GM18520 (cell line): ENCODE data around the gene PACSIN2.

Experiments used
- ATAC-seq: cut with Tn5 transposase; IDR thresholded peaks from one replicate; pipeline ENCODE4 v1.9.1; 2021; ENCODE audit not compliant: unreplicated experiment

Gene PACSIN2

DNA sequence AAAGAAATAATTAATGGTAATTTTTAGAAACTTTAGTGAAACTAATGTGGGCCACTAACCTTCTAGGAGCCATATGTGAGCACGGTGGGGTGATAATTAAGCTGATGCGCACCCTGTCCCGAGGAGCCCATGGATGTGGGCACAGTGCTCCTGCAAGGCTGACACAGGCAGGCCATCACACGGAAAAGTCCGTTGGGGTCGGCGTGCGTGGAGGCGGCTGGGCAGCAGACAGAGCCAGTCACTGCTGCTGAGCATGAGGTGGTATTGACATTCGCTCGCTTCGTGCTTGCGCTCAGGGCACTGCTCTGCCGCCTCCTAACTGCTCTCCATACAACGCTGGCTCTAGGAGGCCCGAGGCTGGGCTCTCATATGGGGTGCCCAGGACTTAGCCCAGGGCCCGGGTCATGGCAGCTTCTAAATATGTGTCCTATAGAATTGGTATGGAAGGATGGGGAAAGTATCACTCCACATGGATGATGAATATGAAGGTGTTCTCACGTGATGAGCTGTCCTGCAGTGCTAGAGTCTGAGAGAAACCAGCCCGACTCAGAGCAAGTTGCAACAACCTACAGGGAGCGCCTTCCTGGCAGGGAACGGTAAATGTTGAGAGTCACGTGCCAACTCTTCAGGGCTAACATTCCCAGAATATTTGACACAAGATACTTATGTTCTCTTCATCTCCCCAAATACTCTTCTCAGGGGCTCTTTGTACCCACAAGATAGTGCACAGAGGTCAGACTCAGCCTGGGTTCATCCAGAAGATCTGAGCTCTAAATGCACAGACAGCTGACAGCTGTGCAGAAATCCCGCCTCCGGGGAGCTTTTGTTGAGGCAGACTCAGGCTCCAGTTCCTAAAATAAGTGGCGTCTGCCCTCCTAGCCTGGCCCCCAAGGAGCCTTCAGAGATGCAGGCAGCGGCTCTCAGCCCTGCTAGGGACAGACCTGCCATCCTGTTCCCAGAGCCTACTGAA, 107.3 kb downstream of the PACSIN2 start:
- no peak for ATAC-seq

DNA sequence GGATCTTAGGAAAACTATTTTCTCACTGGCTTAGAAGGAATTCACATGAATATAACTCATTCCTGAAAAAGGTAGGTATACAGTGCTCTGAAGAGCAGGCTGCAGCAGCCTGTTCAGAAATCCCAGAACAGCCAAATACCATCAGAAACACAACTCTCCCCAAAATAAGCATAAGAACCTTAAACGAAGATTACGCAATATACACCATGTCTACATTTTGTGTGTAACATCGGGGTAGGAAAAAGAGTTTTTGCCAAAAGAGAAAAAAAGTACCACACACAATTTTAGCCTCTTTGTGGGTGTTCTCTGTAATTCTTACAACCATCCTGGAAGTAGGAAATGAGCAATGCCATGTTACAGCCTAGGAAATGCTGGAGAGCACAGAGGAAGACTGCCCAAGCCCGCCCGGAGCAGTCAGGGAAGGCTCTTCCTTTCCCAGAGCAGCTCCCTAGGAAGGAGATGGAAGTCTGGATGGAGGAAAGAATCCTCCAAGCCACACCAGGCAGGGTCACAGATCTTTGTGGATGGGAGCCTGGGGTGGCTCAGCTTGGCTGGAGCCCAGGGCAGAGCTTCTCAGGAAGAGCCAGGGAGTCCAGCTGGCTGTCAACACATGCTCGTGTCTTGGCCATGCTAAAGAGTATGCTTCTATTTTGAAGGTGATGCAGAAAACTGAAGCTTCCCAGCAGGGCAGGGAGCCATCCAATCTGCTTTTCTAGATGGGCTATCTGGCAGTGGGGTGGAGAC, 108.2 kb downstream of the PACSIN2 start:
- ATAC-seq = no peak

DNA sequence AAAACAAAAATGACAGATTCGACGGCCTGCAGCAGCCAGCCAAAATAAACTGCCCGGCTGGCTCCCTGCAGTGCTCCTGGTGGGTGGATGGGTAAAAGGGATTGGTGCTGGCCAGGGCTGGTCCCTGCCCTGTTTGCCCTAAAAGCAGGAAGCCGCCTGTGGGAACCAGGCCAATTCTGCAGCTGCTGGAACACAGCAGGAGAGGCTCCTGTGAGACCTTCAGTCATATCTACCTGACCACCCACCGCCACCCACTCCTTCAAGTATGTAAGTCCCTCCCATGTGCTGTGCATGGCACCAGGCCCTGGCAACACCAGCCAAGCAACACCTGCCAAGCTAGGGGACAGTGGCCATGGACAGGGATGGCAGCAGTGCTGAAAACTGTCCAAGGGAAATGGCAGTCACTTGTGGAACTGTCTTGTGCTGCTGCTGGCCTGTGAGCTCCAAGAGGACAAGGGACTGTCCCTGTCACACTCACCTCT, 109.2 kb downstream of the PACSIN2 start:
- no peak for ATAC-seq

DNA sequence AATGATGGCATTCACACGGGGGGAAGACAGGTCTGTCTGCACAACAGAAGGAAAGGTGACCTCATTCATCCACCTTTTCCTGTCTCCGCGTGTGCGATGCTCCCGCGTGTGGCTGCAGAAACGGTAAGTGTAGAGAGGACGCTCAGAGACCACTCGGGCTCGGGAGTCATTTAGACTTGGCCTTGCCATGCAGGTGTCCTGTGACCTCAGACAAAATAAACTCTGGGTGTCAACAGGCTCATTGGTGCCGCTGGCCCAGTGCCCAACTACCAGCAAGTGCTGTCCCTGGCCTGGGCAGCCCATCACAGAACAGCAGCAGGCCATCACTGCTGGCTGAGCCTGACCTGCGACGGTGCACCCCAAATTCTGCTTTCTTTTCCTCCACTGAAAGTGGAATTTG, 109.7 kb downstream of the PACSIN2 start:
- ATAC-seq = no peak

DNA sequence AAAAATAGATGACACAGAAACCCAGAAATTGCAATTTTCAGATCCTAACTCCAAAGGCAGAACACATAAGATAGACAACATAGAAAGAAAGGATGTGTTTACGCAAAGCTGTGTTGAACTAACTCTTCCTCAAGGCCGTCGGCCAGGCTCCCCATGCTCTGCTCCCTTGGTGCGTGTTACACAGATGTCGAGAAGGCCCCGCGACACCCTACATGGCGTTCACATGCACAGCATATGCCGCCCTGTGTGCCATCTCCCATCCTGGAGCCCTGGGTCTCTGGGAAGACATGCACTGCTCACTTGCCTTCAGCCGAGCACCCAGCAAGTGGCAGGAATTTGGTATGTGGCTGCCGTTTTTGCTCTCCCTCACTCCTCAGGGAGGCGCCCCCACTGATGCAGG, 110.9 kb downstream of the PACSIN2 start:
- no peak for ATAC-seq

DNA sequence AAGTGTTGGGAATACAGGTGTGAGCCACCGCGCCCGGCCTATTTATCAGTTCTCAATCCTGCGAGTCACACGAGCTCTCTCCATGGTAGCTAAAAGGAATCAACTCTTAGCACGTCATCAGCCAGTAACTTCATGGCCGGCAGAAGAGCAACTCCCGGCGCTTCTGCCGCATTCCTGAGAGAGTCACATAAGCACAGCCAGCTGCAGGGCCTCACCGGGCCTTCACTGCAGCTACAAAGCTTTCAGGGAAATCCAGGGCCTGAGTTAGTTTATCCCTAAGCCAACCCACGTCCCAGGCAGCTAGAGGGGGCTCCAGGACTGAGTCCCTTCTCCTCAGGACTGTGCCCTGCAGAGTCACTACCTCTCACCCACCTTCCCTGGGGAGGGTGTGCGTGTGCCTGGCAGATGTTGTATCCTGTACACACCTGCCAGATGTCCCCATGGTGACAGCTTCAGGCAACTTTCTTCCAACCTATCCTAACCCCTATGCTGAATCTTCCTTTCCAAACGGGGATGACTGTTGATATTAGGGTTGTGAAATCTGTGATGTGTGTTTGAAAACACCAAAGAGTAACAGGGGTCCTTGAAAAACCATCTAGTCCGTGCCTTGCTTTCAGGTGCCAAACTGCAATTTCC, 112.0 kb downstream of the PACSIN2 start:
- ATAC-seq = no peak

DNA sequence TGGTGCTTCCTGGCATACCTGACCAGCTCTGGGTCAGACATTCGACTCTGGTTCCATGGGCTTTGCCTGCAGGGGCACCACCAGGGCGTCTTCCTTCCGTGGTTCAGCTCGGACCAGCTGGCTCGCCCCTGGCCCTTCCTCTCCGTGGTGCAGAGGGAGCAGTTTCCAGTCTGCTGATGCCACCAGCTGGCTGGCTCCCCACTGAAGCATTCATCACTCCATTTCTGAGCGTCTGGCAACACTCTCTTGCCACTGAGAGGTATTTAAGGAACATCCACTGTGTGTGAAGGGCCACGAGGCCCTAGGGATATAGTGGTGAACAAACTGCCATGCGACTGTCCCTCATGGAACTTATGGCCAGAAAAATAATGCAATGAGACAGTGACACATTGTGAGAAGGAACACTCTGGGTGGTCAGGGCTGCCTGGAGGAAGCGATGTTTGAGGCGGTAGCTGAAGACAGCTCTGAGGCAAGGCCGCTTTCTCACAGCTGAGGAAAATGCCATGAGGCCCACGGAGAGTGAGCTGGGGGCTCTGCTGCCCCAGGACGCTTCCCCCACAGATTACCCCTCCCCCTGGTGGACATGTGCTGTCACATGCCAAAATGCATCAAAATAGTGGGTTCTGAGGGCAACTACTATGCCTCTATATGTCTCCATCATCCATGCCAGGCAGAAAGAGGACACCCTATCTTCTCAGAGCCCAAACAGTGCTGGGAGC, 113.0 kb downstream of the PACSIN2 start:
- ATAC-seq = no peak

DNA sequence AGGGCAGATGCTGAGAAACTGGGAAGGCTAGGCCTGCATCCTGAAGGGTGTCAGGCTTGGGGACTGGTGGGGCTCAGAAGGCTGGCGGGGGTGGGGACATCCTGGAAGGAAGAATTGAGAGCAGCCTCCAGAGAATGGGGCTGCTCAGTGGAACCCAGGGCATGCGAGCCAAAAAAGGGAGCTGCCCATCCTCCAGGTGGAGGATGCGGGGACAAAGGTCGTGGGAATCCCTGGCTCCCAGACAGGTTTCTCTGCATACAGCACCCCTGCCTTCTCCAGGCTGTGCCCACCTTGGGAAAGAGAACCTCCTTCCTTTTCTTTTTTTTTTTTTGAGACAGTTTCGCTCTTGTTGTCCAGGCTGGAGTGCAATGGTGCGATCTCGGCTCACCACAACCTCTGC, 117.0 kb downstream of the PACSIN2 start:
- ATAC-seq = no peak

DNA sequence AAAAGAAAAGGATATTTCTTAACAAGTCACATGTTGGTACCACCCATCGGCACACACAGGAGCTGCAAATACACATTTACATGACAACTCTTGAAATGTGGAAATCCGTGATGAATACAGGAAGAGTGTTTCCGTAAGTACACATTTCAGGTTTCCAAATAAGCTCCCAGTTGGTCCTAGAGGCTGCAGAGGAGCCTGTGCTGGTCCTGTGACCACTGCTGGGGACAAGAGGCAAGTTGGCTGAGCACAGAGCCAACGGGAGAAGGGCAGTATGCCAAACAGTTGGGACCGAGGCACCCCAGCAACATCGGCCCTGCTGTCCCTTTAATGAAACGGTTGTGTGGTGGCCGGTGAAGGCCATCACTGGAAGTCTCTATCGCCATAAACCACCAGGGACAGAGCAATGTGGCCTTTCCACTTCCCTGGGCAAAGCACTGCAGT, 119.4 kb downstream of the PACSIN2 start:
- ATAC-seq = no peak

DNA sequence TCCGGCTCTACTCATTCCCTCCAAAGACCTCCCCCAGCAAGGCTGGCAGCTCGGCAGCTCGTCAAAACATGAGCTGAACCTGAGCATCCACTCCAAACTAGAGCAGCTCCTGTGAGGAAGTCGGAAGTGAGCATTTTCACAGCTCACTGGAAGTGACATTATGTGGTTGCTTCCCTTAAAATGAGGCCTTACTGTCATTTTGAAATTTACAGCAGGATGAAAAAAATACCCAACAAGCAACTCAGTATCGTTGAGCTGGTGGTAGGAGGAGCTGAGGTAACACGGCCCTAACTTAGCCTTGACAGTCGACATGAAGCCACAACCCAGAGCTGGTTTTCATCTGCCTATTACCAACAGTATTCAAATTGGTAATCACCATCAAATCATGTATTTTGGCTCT, 119.9 kb downstream of the PACSIN2 start:
- no peak for ATAC-seq

DNA sequence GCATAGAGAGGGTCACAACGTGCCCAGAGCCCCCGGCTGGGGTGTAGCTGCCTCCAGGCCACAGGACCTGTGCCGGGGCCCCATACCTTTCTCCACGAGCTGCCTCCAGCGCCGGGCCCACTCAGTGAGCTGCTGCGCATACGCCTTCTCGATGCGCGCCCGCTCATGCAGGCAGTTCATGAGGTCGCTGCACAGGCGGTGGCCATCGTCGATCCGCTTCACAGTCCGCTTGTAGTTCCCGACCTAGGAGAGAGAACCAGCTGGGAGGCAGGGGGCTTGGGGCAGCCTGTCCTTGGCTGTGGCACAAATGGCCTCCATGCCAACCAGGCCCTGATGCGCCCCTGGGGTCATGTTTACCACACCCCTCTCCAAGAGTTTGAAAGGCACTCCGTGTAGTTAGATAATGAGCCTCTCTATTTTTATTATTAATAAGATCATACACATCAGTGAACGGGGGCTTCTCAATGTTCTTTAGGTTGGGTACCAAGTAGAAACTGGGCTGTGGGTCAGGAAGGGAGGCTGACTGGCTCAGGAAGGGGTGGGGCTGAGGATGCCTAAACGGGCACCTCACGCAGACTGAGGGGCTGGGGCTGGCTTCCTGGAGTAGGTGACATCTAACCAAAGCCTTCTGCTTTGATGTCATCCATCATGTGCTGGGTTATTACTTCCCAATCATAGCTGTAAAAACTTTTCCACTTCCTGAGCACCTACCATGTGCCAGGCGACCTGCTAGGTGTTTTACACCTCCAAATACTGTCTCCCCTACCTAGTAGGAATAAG, 121.4 kb downstream of the PACSIN2 start:
- no peak for ATAC-seq

DNA sequence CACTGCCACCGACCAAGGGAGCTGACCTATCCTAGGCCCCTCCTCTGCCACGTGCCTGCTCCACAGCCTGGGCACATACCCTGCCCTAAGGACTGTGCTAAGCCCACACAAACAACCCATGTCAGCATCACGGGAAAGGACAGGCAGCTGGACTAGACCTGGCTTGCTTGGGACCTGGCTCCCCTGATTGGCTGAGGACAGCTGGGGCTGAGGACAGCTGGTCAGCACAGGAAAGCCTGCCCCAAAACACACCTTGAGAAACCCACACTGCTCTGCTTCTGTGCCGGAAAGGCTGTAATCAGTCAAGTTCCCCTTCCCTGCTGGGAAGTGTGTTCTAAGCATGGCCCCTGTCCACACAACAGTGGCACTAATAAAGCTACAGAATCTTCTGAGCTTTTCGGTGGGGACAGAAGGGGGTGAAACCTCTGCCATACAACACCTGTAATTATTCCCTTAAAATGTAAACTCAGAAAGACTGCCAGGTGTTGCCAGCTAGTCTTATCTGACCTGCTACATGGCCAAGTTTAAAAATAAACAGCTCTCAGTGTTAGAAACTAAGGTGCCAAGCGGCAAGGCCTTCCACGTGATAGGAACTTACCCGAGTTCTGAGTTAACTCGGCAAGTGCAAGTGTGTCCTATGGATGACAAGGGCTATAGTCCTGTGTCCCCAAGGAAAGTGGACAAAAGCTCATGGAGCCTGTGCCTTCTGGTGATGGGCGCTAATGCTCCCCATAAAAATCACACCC, 122.2 kb downstream of the PACSIN2 start:
- ATAC-seq = no peak

DNA sequence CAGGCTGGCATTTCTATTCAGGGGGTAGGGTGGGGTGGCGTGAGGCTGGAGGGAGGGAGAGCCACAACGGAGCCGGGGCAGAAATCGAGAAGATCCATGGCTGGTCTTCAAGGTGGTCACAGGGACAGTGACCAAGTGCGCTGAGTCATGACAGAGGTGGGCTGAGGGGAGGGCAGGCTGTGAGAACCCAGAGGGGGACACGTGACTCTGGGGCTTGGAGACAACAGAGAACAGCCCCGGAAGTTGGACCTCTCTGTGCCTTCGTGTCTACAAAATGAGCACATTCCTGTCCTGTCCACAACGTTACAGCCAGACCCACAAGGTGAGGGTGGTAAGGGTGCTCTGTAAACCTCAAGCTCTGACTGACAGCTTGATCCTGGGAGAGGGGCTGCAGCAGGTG, 122.8 kb downstream of the PACSIN2 start:
- ATAC-seq = no peak

DNA sequence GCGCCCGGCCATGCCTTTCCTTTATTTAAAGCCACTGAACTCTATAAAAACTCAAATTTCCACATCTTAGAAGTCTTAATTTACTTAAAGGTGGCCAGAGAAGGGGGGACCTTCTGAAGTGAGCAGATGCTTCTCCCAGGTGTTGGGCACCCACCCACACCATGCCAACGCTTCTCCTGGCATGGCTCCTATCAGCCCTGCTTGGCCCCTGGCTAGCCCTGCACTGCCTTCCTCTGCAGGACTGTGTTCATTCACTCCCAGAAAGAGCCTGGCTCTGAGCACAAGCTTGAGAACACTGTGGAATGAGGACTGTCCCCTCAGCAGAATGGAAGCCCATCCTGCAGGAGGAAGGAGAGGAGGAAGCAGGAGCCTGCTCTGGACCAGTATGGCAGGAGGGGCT, 123.3 kb downstream of the PACSIN2 start:
- no peak for ATAC-seq

DNA sequence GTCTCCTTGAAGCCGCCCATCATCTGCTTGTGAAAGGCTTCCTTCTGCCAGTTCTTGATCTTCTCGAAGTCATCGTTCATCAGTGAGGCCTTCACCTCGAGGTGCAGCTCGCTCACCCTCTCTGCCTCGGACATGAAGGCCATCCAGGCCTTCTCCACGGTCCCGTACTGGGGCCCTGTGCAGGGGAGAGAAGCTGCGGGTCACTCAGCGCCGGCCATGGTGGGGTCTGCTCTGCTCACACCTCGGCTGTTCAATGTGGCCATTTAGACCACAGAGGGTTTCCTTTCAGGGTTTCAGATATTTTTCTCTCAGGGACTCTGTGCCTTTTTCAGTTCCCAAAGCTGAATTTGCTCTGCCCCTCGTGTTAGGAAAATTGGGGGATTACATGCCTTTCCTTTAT, 123.9 kb downstream of the PACSIN2 start:
- ATAC-seq = no peak

DNA sequence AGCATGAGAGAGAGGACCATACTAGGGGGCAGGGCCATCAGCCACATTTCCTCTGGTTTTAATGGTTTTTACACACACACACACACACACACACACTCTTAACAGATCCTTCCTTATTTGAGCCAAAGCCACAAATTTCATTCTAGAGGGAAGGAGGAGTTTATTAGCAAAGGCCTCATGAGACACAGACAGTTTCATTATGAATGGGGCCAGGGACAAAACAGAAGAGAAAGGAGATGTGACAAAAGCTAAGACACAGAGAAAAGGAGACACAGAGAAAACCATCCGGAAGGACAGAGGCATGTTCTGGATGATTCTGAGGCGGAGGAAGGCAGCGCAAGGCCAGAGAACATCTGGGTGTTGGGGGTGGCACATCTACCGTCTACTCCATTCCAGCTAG, 125.6 kb downstream of the PACSIN2 start:
- no peak for ATAC-seq

DNA sequence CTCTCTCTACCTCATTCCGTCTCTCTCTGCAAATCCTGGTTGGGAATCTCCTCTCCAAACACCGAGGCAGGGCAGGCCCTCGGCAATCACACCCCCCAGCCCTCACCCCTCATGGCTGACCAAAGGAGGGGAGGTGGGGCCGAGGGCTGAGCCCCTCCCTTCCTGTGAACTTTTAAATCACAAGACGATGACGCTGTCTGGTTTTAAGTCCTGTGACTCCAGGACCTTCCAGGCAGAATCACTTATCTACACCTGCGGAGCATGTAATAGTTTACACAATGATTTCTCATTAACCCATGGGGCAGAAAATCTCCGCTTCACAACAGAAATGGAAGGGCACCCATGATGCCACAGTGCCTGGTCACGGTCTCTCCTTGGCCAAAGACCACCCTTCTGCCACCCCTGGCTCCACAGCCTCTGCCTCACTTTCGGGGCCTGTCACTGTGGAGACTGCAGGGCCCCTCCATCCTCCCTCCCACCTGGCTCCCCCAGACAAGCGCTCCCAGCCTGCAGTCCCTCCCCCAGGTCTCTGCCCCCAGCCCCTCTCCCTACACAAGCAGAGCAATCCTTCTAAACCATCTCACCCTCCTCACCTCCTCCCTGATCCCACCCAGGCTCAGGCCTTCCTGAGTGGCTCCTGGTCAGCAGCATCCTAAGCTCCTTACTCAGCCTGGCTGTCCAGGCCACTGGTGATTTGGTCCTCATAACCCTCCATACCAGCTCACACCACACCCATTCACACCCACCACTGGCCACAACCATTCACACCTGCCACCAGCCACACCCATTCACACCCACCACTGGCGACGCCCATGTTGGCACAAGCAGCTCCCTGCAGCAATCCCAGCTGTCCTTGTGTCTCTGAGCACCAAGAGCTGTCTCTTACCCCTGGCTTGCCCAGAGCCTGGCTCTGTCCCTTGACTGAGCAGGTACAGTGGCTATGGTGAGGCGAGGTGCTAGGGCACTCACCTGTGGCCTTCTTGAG, 127.1 kb downstream of the PACSIN2 start:
- no peak for ATAC-seq

DNA sequence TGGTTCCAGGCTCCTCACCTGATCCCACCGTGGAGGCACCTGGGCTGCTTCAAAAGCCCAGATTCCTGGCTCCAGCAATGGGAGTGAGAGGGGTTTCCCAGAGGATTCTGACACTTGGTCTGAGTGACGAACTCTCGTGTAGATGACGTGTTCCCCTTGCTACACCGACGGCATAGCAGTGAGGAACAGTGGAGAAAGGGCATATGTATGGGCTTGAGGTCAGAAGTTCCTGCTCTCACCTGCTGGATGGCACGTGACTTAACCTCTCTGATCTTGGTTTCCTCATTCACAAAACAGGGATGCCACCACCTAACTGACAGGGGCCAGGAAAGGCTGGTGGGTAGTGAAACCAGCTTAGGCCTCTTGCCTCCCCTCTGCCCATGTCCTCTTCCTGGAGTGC, 127.8 kb downstream of the PACSIN2 start:
- ATAC-seq = no peak
